ENCODE measurements around the gene YOD1.

YOD1 gene

DNA sequence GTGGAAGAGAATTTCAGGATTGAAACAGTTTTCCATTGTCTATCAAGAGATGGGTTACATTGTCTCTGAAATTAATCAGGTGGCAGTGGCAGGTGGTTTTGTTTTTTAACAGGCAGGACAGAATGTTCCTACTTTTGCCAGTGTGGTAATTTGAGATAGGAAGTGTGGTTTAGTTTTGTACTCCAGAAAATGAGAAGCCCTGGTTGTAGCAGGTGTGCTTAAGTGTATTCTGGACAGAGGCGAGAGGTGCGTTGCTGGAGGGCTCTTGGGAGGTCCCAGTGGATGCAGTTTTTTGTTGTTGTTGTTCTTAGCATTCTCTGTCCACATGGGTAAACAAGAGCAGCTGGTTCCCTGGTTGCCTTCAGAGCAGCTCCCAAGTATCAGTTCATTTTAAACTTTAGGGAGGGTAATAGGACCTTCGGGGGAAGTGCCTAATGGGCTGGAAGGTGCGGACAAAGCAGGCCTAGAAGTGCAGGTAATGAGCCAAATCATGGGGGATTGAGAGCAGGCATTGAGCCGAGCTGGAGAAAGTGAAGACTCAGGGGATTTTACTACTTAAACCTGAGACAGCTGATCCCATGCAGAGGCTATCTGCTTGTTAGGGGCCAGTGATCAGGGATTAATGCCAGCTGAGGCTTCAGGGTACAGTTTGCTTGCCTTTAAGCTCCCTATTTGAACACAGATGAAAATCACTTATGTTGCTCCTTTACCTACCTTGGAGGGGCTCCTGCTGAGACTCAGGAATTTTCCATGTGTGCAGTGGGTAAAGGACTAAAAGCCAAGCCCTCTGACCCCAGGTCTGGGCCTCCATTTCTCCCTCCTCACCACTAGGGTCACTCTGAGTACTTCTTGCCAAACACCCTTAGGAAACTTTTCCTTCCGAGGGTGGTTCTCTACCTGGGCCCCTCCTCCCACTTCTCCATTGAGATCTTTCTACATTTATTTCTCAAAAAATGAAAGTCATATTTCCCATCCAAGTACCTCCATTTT lies 8.2 kb upstream of the YOD1 start:
- in situ Hi-C loops (cut with MboI; ENCODE audit: low sequenced_read_pairs, unreplicated experiment) = no loop called here
- TF ChIP-seq, protein P1, sequence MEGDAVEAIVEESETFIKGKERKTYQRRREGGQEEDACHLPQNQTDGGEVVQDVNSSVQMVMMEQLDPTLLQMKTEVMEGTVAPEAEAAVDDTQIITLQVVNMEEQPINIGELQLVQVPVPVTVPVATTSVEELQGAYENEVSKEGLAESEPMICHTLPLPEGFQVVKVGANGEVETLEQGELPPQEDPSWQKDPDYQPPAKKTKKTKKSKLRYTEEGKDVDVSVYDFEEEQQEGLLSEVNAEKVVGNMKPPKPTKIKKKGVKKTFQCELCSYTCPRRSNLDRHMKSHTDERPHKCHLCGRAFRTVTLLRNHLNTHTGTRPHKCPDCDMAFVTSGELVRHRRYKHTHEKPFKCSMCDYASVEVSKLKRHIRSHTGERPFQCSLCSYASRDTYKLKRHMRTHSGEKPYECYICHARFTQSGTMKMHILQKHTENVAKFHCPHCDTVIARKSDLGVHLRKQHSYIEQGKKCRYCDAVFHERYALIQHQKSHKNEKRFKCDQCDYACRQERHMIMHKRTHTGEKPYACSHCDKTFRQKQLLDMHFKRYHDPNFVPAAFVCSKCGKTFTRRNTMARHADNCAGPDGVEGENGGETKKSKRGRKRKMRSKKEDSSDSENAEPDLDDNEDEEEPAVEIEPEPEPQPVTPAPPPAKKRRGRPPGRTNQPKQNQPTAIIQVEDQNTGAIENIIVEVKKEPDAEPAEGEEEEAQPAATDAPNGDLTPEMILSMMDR (IDR thresholded peaks at IDR 0.05; ENCODE audit: borderline replicate concordance, control extremely low read depth, extremely low read depth, insufficient read depth, missing control alignments) = no peak
- no peak for DNase-seq (ENCODE audit: low spot score)

DNA sequence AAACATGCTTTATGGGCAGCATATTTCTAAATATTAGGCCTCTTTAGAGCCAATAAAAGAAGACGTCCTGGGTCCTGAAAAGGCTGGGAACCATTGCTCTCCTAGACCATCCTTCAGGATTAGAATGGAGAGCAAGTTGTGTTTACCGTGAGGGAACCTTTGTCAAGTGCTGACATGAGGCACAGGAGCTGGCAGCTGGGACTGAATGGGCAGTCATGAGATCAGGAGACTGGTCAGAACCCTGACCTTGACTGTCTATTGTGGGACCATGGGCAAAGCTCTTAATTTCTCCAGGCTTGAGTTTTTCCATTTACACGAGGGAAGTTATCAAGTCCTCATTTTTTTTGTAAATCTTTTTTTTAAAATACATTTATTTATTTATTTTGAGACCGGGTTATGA lies 7.2 kb upstream of the YOD1 start:
- in situ Hi-C loops (cut with MboI; ENCODE audit: low sequenced_read_pairs, unreplicated experiment) = no loop called here
- TF ChIP-seq, protein P1 (IDR thresholded peaks at IDR 0.05; ENCODE audit: borderline replicate concordance, control extremely low read depth, extremely low read depth, insufficient read depth, missing control alignments) = no peak
- DNase-seq (ENCODE audit: low spot score) = no peak

DNA sequence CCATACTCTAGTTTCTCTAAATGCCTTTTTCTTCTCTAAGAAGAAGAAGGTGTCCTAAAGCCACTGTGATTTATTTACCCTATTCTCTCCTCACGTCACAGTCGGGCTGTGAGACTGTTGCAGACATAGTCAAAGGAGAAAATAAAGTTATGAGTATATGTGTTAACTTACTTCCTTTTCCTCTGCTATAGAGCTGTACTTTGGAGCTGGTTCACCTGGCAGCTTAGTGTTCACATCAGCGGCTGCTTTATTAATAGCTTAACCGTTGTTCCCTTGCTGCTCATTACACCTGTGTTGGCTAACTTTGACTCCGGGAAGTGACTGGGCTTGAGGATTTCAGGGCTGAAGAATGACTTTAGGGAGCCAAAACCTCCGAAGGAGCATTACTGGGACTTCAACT lies 5.7 kb upstream of the YOD1 start:
- DNase-seq (ENCODE audit: low spot score) = no peak
- TF ChIP-seq, protein P1 (IDR thresholded peaks at IDR 0.05; ENCODE audit: borderline replicate concordance, control extremely low read depth, extremely low read depth, insufficient read depth, missing control alignments) = no peak
- in situ Hi-C loops (cut with MboI; ENCODE audit: low sequenced_read_pairs, unreplicated experiment) = no loop called here

DNA sequence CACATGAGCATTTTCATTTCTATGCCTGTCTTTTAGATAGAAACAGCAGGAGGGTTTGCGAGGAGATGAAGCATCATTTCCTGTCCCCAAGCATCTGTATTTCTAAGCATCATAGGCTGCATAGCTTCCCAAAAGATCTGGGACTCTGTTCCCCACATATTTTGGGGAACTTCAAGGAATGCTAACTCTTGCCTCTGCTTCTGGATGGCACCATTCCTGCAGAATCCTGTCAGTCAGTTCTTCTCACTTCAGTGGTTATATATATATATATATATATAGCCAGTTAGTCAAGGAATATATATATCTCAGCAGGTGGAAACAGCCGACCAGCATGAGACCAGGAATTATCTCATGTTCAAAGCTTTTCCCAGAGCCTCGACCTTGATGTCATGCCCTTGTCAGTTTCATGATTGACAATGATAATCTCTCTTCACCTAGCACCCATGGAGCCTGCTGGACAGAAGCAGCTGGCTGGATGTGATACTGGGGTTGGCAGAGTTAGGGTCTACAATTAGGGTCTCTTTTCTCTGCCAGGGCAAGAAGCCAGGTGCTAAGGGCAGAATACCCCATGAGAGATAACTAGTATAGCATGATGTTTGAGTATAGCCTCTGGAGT lies 4.5 kb upstream of the YOD1 start:
- TF ChIP-seq, protein P1 (IDR thresholded peaks at IDR 0.05; ENCODE audit: borderline replicate concordance, control extremely low read depth, extremely low read depth, insufficient read depth, missing control alignments) = no peak
- in situ Hi-C loops (cut with MboI; ENCODE audit: low sequenced_read_pairs, unreplicated experiment) = no loop called here
- DNase-seq (ENCODE audit: low spot score) = no peak

DNA sequence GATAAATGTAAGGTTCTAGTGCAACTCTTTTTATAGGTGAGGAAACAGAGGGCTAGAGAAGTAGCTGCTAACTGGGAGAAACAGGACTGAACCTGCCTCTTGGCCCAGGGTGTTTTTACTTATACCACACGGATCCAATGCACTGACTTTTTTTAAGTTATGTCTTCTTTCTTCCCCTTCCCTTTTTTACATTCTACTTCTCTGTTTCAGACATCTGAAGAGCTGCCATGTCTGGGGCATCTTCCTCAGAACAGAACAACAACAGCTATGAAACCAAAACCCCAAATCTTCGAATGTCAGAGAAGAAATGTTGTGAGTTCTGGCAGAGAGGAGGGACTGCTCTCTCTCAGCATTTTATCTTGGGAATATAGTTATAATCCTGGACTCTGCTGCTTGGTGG lies 3.5 kb upstream of the YOD1 start:
- in situ Hi-C loops (cut with MboI; ENCODE audit: low sequenced_read_pairs, unreplicated experiment) = no loop called here
- DNase-seq (ENCODE audit: low spot score) = no peak
- TF ChIP-seq, protein P1 (IDR thresholded peaks at IDR 0.05; ENCODE audit: borderline replicate concordance, control extremely low read depth, extremely low read depth, insufficient read depth, missing control alignments) = no peak

DNA sequence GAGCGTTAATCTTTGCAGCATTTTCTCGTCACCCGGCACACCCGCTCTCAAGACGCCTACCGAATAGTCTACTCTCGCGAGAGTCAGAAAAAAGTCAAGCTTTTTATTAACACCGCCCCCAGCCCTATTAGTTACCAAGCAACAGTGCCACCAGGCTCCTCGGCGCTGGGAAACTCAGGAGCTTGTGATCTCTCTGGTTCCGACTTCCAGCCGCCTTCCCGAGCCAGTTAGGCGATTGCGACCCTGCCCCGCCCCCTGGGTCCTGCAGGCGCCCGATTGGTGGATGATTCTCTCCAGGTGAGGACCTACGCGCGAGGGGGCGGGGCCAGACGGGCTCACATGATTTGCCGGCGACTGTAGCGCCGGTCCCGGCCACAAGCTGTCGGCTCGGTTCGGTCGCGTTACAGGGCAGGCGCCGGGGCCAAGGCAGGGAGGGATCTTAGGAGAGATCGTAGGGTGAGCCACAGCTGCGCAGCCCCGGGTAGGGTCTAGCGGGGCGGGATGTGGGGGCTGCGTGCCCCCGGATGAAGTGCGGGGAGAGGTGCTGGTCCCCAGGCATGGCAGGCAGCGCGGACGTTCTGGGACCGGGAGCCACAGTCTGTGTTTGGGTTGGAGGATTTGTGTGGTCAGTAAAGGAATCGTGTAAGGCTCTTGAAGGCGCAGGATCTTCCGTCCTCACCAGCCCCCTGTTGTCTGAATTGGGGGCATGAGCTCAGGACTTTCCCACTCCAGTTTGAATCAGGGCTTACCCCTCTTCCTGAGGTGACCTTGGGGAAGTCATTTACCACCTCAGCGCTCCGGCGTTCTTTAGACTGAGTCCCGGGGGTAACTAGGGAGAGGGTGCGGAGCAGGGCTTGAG lies 2.1 kb upstream of the YOD1 start, which contains the start of gene PFKFB2:
Gene PFKFB2 (plus strand): TSS at position 365 of the 859 bp plus-strand sequence. CDS start 1,443 bp downstream, outside the sequence.
- in situ Hi-C loops (cut with MboI; ENCODE audit: low sequenced_read_pairs, unreplicated experiment) = no loop called here
- TF ChIP-seq, protein P1 (IDR thresholded peaks at IDR 0.05; ENCODE audit: borderline replicate concordance, control extremely low read depth, extremely low read depth, insufficient read depth, missing control alignments) = no peak
- DNase-seq (ENCODE audit: low spot score) = peak; percentile 94
